Measurements from ENCODE around the gene SOCS6. TPM values are rescaled to one million over a fixed set of nuclear protein-coding genes. Genes with fewer than 3 reads are reported as not detected.

SOCS6 gene
- total RNA-seq, 1 donor from 2014 or later = 16.0 TPM

- no peaks in the 10 kb centered on the region for H3K36me3 ChIP-seq
- no peak overlapping the region for H3K4me3 ChIP-seq
- no peaks in the 10 kb centered on the region for H3K4me1 ChIP-seq
- intact Hi-C loops (cut with DNase I) = no loop called here
- TF ChIP-seq CTCF (IDR thresholded peaks at IDR 0.05) (no peak), POLR2A (IDR thresholded peaks at IDR 0.05) (no peak), POLR2AphosphoS5 (IDR thresholded peaks at IDR 0.05; ENCODE audit: insufficient read depth in 1 of 2, low read depth in 1 of 2) (no peak)
- no peak overlapping the region for H3K27ac ChIP-seq
- H3K27me3 ChIP-seq = no peaks in the 10 kb centered on the region
- no peaks in the 10 kb centered on the region for H3K9me3 ChIP-seq
- DNase-seq (ENCODE audit: extremely low spot score in 2 of 2) = no peak
Measured at GRCh38 chr18:70374154-70374553, 85.3 kb downstream of the SOCS6 start.

- DNase-seq (ENCODE audit: extremely low spot score in 2 of 2) = no peak
- Histone ChIP-seq H3K4me1 (no peaks in the 10 kb centered on the region), H3K27ac (no peak overlapping the region), H3K9me3 (no peaks in the 10 kb centered on the region), H3K36me3 (no peaks in the 10 kb centered on the region), H3K4me3 (no peak overlapping the region), H3K27me3 (no peaks in the 10 kb centered on the region)
- TF ChIP-seq POLR2AphosphoS5 (IDR thresholded peaks at IDR 0.05; ENCODE audit: insufficient read depth in 1 of 2, low read depth in 1 of 2) = no peak
- TF ChIP-seq CTCF (IDR thresholded peaks at IDR 0.05) = no peak
- TF ChIP-seq POLR2A (IDR thresholded peaks at IDR 0.05) = no peak
- intact Hi-C loops (cut with DNase I) = no loop called here
Measured at GRCh38 chr18:70376137-70376913, 87.5 kb downstream of the SOCS6 start.

GRCh38 chr18:70376914-70377258, 88.0 kb downstream of the SOCS6 start:
- no peaks in the 10 kb centered on the region for H3K9me3 ChIP-seq
- no peaks in the 10 kb centered on the region for H3K4me1 ChIP-seq
- H3K27ac ChIP-seq = no peak overlapping the region
- H3K4me3 ChIP-seq = no peak overlapping the region
- DNase-seq (ENCODE audit: extremely low spot score in 2 of 2) = no peak
- H3K36me3 ChIP-seq = no peaks in the 10 kb centered on the region
- TF ChIP-seq POLR2AphosphoS5 (IDR thresholded peaks at IDR 0.05; ENCODE audit: insufficient read depth in 1 of 2, low read depth in 1 of 2) (no peak), POLR2A (IDR thresholded peaks at IDR 0.05) (no peak), CTCF (IDR thresholded peaks at IDR 0.05) (no peak)
- intact Hi-C loops (cut with DNase I) = no loop called here
- no peaks in the 10 kb centered on the region for H3K27me3 ChIP-seq

GRCh38 chr18:70377317-70377799, 88.5 kb downstream of the SOCS6 start:
- no peaks in the 10 kb centered on the region for H3K27me3 ChIP-seq
- intact Hi-C loops (cut with DNase I) = no loop called here
- H3K4me3 ChIP-seq = no peak overlapping the region
- H3K36me3 ChIP-seq = no peaks in the 10 kb centered on the region
- no peaks in the 10 kb centered on the region for H3K9me3 ChIP-seq
- H3K27ac ChIP-seq = no peak overlapping the region
- TF ChIP-seq CTCF (IDR thresholded peaks at IDR 0.05) (no peak), POLR2AphosphoS5 (IDR thresholded peaks at IDR 0.05; ENCODE audit: insufficient read depth in 1 of 2, low read depth in 1 of 2) (no peak), POLR2A (IDR thresholded peaks at IDR 0.05) (no peak)
- no peaks in the 10 kb centered on the region for H3K4me1 ChIP-seq
- no peak for DNase-seq (ENCODE audit: extremely low spot score in 2 of 2)
